Measurements from ENCODE around the gene CUL2.
"Not testable (repeated sequence)": the region's sequence is repeated elsewhere in the genome, so short reads cannot be mapped to it uniquely, and the experiment has no call there.

Gene CUL2

GRCh38 chr10:35017608-35018007 is 72.5 kb downstream of the CUL2 start:
- DNase-seq, result no peak

GRCh38 chr10:35015843-35016408 is 74.2 kb downstream of the CUL2 start:
- DNase-seq, result no peak

- DNase-seq, result no peak
These were observed 77.4 kb downstream of the CUL2 start for GRCh38 chr10:35012781-35013180.

GRCh38 chr10:35011771-35012191 is 78.4 kb downstream of the CUL2 start:
- DNase-seq, result no peak

GRCh38 chr10:35007858-35008301 is 82.3 kb downstream of the CUL2 start:
- DNase-seq, result no peak

- no peak for DNase-seq
These were observed 83.3 kb downstream of the CUL2 start for GRCh38 chr10:35006836-35007235.

- no peak for DNase-seq
These were observed 84.3 kb downstream of the CUL2 start for GRCh38 chr10:35005868-35006267.

GRCh38 chr10:35004651-35005050 is 85.5 kb downstream of the CUL2 start:
- DNase-seq, result no peak

- no peak for DNase-seq
These were observed 86.2 kb downstream of the CUL2 start for GRCh38 chr10:35003906-35004305.

GRCh38 chr10:35000936-35001335 is 89.2 kb downstream of the CUL2 start:
- DNase-seq, result no peak

GRCh38 chr10:34999532-34999931 is 90.6 kb downstream of the CUL2 start:
- DNase-seq, result no peak

- DNase-seq, result no peak
These were observed 91.2 kb downstream of the CUL2 start for GRCh38 chr10:34998940-34999339.

- no peak for DNase-seq
These were observed 93.3 kb downstream of the CUL2 start for GRCh38 chr10:34996843-34997242.

- no peak for DNase-seq
These were observed 94.2 kb downstream of the CUL2 start for GRCh38 chr10:34995925-34996324.

- DNase-seq, result no peak
These were observed 95.5 kb downstream of the CUL2 start for GRCh38 chr10:34994565-34995142.

GRCh38 chr10:34993782-34994181 is 96.4 kb downstream of the CUL2 start:
- DNase-seq, result no peak

- not testable (repeated sequence) for DNase-seq
These were observed 99.0 kb downstream of the CUL2 start for GRCh38 chr10:34991117-34991516.

GRCh38 chr10:34988397-34989067 is 101.6 kb downstream of the CUL2 start:
- DNase-seq, result no peak

GRCh38 chr10:34985823-34986222 is 104.3 kb downstream of the CUL2 start:
- no peak for DNase-seq

- no peak for DNase-seq
These were observed 105.0 kb downstream of the CUL2 start for GRCh38 chr10:34985146-34985545.

- no peak for DNase-seq
These were observed 108.3 kb downstream of the CUL2 start for GRCh38 chr10:34981844-34982243.

- no peak for DNase-seq
These were observed 110.2 kb downstream of the CUL2 start for GRCh38 chr10:34979938-34980337.

GRCh38 chr10:34978080-34978479 is 112.1 kb downstream of the CUL2 start:
- no peak for DNase-seq

- DNase-seq, result not testable (repeated sequence)
These were observed 113.7 kb downstream of the CUL2 start for GRCh38 chr10:34976380-34976910.
